HTR-8/SVneo (cell line): ENCODE results near the gene PPRC1.
"Not testable (repeated sequence)": the region's sequence is repeated elsewhere in the genome, so short reads cannot be mapped to it uniquely, and the experiment has no call there.

Source experiments
- DNase-seq: peaks from one replicate; pipeline ENCODE4 v3.0.0; 2011; ENCODE audit warnings: low spot score, mixed read lengths; ENCODE audit not compliant: insufficient read length
- FAIRE-seq: peaks from 2 replicates; lab custom pipeline; 2011; peaks lifted over from hg19 to GRCh38; lab: Jason Lieb, UNC

PPRC1 gene

GRCh38 chr10:102185272-102185671, 52.4 kb downstream of the PPRC1 start:
- FAIRE-seq = no peak
- no peak for DNase-seq

- FAIRE-seq = no peak
- no peak for DNase-seq
These were observed 53.1 kb downstream of the PPRC1 start for GRCh38 chr10:102185811-102186527.

- DNase-seq (no peak), FAIRE-seq (no peak)
These were observed 55.6 kb downstream of the PPRC1 start for GRCh38 chr10:102188298-102188940.

GRCh38 chr10:102188941-102189898, 56.4 kb downstream of the PPRC1 start:
- not testable (repeated sequence) for DNase-seq, FAIRE-seq

GRCh38 chr10:102191956-102192355, 59.1 kb downstream of the PPRC1 start:
- FAIRE-seq = no peak

GRCh38 chr10:102195296-102195870, 62.5 kb downstream of the PPRC1 start:
- DNase-seq (no peak), FAIRE-seq (no peak)

More at GRCh38 chr10:102191956-102192355, 59.1 kb downstream of the PPRC1 start:
- no peak for DNase-seq

GRCh38 chr10:102196893-102197292, 64.1 kb downstream of the PPRC1 start:
- no peak for FAIRE-seq
- no peak for DNase-seq

- DNase-seq = no peak
These were observed 65.2 kb downstream of the PPRC1 start for GRCh38 chr10:102198027-102198426.

More at GRCh38 chr10:102198027-102198426, 65.2 kb downstream of the PPRC1 start:
- no peak for FAIRE-seq
